ENCODE data around the gene SHBG.

SHBG gene

GRCh38 chr17:7652388-7653356 is 22.7 kb downstream of the SHBG start:
- Histone ChIP-seq H3F3A (ENCODE audit: insufficient read depth, low read length) (no peaks in the 10 kb centered on the region), H2AFZ (ENCODE audit: low read length) (no peak overlapping the region), H3K27me3 (ENCODE audit: insufficient read depth, low read length) (peaks cover 12% of the 10 kb centered on the region; the same call in 1 of the 2 replicates), H3K4me2 (ENCODE audit: low read length) (no peak overlapping the region), H3K4me3 (ENCODE audit: low read depth, low read length, poor library complexity, severe bottlenecking) (no peak overlapping the region), H3K27ac (ENCODE audit: low read depth, low read length, poor library complexity, severe bottlenecking) (no peak overlapping the region), H3K9me2 (ENCODE audit: low read depth, low read length) (no peaks in the 10 kb centered on the region), H3K4me1 (ENCODE audit: insufficient read depth, low read length, severe bottlenecking) (peaks cover 17% of the 10 kb centered on the region), H4K20me1 (ENCODE audit: insufficient read depth, low read length) (no peaks in the 10 kb centered on the region), H3K79me2 (ENCODE audit: insufficient read depth, low read length) (no peaks in the 10 kb centered on the region), H3K36me3 (ENCODE audit: insufficient read depth, low read length) (no peaks in the 10 kb centered on the region), H3K9ac (ENCODE audit: low read length) (no peak overlapping the region), H3K9me3 (ENCODE audit: low read length) (no peaks in the 10 kb centered on the region)
- TF ChIP-seq, protein P1, sequence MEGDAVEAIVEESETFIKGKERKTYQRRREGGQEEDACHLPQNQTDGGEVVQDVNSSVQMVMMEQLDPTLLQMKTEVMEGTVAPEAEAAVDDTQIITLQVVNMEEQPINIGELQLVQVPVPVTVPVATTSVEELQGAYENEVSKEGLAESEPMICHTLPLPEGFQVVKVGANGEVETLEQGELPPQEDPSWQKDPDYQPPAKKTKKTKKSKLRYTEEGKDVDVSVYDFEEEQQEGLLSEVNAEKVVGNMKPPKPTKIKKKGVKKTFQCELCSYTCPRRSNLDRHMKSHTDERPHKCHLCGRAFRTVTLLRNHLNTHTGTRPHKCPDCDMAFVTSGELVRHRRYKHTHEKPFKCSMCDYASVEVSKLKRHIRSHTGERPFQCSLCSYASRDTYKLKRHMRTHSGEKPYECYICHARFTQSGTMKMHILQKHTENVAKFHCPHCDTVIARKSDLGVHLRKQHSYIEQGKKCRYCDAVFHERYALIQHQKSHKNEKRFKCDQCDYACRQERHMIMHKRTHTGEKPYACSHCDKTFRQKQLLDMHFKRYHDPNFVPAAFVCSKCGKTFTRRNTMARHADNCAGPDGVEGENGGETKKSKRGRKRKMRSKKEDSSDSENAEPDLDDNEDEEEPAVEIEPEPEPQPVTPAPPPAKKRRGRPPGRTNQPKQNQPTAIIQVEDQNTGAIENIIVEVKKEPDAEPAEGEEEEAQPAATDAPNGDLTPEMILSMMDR (IDR thresholded peaks at IDR 0.05; ENCODE audit: low read length) = no peak
- TF ChIP-seq EZH2 (IDR thresholded peaks at IDR 0.05; ENCODE audit: borderline replicate concordance, low read length) = no peak

DNA sequence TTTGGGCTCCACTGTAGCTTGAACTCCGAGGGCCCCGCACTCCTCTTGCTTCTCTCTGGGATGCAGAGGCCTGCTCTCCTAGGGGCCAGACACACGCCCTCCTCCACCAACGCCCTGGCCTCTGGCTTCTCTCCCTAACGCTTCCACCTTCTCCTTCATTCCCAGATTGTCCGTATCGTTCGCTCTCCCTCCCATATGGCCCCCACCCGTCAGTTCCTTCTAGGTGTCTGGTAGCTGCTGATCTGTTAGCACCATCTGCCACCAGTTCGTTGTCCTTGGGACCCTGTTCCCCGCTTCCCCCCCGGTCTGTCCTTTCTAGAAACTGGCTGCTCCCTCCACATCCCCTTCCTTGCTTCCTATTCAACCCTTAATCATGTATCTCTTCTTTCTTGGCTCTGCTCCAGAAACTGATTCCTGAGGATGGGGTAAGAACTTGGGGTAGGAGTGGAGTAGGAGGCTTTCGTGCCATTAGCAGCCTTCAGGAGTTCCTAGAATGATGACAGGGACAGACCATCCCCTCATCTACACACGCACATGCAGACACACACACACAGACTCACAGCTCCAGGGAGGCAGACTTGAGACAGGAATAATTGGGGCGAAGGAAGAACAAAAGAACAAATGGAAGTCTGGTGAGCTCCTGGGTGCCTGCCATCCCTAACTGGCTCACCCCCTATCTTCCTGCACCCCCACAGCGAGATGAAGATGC is 25.1 kb downstream of the SHBG start:
- Histone ChIP-seq H3K27me3 (ENCODE audit: insufficient read depth, low read length) (peaks cover 12% of the 10 kb centered on the region; the same call in 1 of the 2 replicates), H3K9ac (ENCODE audit: low read length) (no peak overlapping the region), H3K4me2 (ENCODE audit: low read length) (no peak overlapping the region), H3K9me3 (ENCODE audit: low read length) (no peaks in the 10 kb centered on the region), H3K4me1 (ENCODE audit: insufficient read depth, low read length, severe bottlenecking) (peaks cover 17% of the 10 kb centered on the region), H2AFZ (ENCODE audit: low read length) (no peak overlapping the region), H3K27ac (ENCODE audit: low read depth, low read length, poor library complexity, severe bottlenecking) (no peak overlapping the region), H3K4me3 (ENCODE audit: low read depth, low read length, poor library complexity, severe bottlenecking) (no peak overlapping the region), H3K36me3 (ENCODE audit: insufficient read depth, low read length) (no peaks in the 10 kb centered on the region), H3K9me2 (ENCODE audit: low read depth, low read length) (no peaks in the 10 kb centered on the region), H4K20me1 (ENCODE audit: insufficient read depth, low read length) (no peaks in the 10 kb centered on the region), H3F3A (ENCODE audit: insufficient read depth, low read length) (no peaks in the 10 kb centered on the region), H3K79me2 (ENCODE audit: insufficient read depth, low read length) (no peaks in the 10 kb centered on the region)
- TF ChIP-seq, protein P1 (IDR thresholded peaks at IDR 0.05; ENCODE audit: low read length) = no peak
- no peak for TF ChIP-seq EZH2 (IDR thresholded peaks at IDR 0.05; ENCODE audit: borderline replicate concordance, low read length)

- peaks cover 12% of the 10 kb centered on the region; the same call in 1 of the 2 replicates for H3K27me3 ChIP-seq (ENCODE audit: insufficient read depth, low read length)
- no peaks in the 10 kb centered on the region for H3K9me2 ChIP-seq (ENCODE audit: low read depth, low read length)
- H3F3A ChIP-seq (ENCODE audit: insufficient read depth, low read length) = no peaks in the 10 kb centered on the region
- no peak overlapping the region for H3K9ac ChIP-seq (ENCODE audit: low read length)
- no peaks in the 10 kb centered on the region for H3K79me2 ChIP-seq (ENCODE audit: insufficient read depth, low read length)
- no peak overlapping the region for H3K4me3 ChIP-seq (ENCODE audit: low read depth, low read length, poor library complexity, severe bottlenecking)
- H2AFZ ChIP-seq (ENCODE audit: low read length) = no peak overlapping the region
- no peaks in the 10 kb centered on the region for H4K20me1 ChIP-seq (ENCODE audit: insufficient read depth, low read length)
- H3K9me3 ChIP-seq (ENCODE audit: low read length) = no peaks in the 10 kb centered on the region
- H3K27ac ChIP-seq (ENCODE audit: low read depth, low read length, poor library complexity, severe bottlenecking) = no peak overlapping the region
- no peaks in the 10 kb centered on the region for H3K36me3 ChIP-seq (ENCODE audit: insufficient read depth, low read length)
- TF ChIP-seq, protein P1 (IDR thresholded peaks at IDR 0.05; ENCODE audit: low read length) = no peak
- no peak for TF ChIP-seq EZH2 (IDR thresholded peaks at IDR 0.05; ENCODE audit: borderline replicate concordance, low read length)
- H3K4me1 ChIP-seq (ENCODE audit: insufficient read depth, low read length, severe bottlenecking) = peaks cover 11% of the 10 kb centered on the region
- no peak overlapping the region for H3K4me2 ChIP-seq (ENCODE audit: low read length)
These were observed 25.6 kb downstream of the SHBG start for GRCh38 chr17:7655541-7655840.
